Heart left ventricle (tissue), 13 donors: ENCODE measurements around the gene MRLN.
"Not testable (repeated sequence)": the region's sequence is repeated elsewhere in the genome, so short reads cannot be mapped to it uniquely, and the experiment has no call there.

Source experiments
- CTCF ChIP-seq, 12 donors: fragments of 200-600 bp; sonication (generic) in 4 of 12; IDR thresholded peaks; one replicate each; pipeline versions ENCODE4 v1.5.0 to v1.8.0; 2018 to 2022; ENCODE audit warnings: antibody characterized with exemption in 12 of 12, mild to moderate bottlenecking in 5 of 12
- POLR2A ChIP-seq, 2 donors: fragments of 450-650 bp; IDR thresholded peaks; one replicate each; pipeline ENCODE4 v1.6.1; 2017; ENCODE audit warnings: antibody characterized with exemption in 2 of 2, mild to moderate bottlenecking in 2 of 2, moderate library complexity in 2 of 2
- donor health status: ischemic (EF 13 %, LVEDD 7.1; RV severe dilation, severe dysfunction).
- donor health status: DM: no; HTN: yes; CAD: no.
- donor health status: DM: no; HTN: no; CAD: no.
- donor health status: ischemic (EF 25% LVEDD 6.9; RV normal size, moderate dysfunction).
- donor health status: ischemic (EF 25% LVEDD 5.7; RV mildly dilated, moderate dysfunction).
- donor health status: ischemic (EF 35%, LVEDD 5.7; RV mildly dilated, moderate dysfunction).
- donor health status: nonischemic (EF 11% LVEDD 7.7; RV severe dilation, severe dysfunction).
- donor health status: DM: yes; HTN: yes; CAD: no.
- donor health status: PGD.
- donor health status: ischemic (EF 29% LVEDD 5.4; RV normal size, mild dysfunction).
- donor health status: nonischemic (EF 23%, LVEDD 6.1; RV moderate dilation, normal function).

GRCh38 chr10:59729167-59729566, 24.1 kb downstream of the MRLN start:
- TF ChIP-seq CTCF, POLR2A (IDR thresholded peaks at IDR 0.05): not testable (repeated sequence)
